LNCaP clone FGC (cell line): ENCODE results near the gene GP2.

Experiments
- DNase-seq: peaks from one replicate; pipeline ENCODE4 v3.0.0-alpha.2; 2011; ENCODE audit warnings: low read depth
- H3K4me3 ChIP-seq: 2 replicates; pipeline ENCODE4 v1.5.1; 2011; ENCODE audit warnings: mild to moderate bottlenecking, low read depth, low read length, control low read depth
- CTCF ChIP-seq: IDR thresholded peaks from 2 replicates; pipeline ENCODE4 v1.5.1; 2012; ENCODE audit warnings: mild to moderate bottlenecking; ENCODE audit not compliant: control insufficient read depth, insufficient read depth; ENCODE audit errors: extremely low read depth

The GP2 gene

GRCh38 chr16:20320592-20320991 lies 6.7 kb downstream of the GP2 start:
- DNase-seq = no peak
- no peak for TF ChIP-seq CTCF
- no peak overlapping the region for H3K4me3 ChIP-seq

GRCh38 chr16:20320178-20320577 lies 7.1 kb downstream of the GP2 start:
- no peak for TF ChIP-seq CTCF
- no peak overlapping the region for H3K4me3 ChIP-seq
- no peak for DNase-seq

- TF ChIP-seq CTCF = no peak
- no peak overlapping the region for H3K4me3 ChIP-seq
- no peak for DNase-seq
Observed at GRCh38 chr16:20319406-20319805, 7.9 kb downstream of the GP2 start.

- no peak overlapping the region for H3K4me3 ChIP-seq
- DNase-seq = peak; percentile 32
- no peak for TF ChIP-seq CTCF
Observed at GRCh38 chr16:20318437-20318836, 8.9 kb downstream of the GP2 start.

- DNase-seq = no peak
- no peak for TF ChIP-seq CTCF
Observed at GRCh38 chr16:20318006-20318405, 9.3 kb downstream of the GP2 start.

GRCh38 chr16:20317117-20317516 lies 10.2 kb downstream of the GP2 start:
- no peak for DNase-seq
- no peak for TF ChIP-seq CTCF
- H3K4me3 ChIP-seq = no peak overlapping the region

More at GRCh38 chr16:20318006-20318405, 9.3 kb downstream of the GP2 start:
- no peak overlapping the region for H3K4me3 ChIP-seq

- no peak for DNase-seq
- H3K4me3 ChIP-seq = no peak overlapping the region
- TF ChIP-seq CTCF = no peak
Observed at GRCh38 chr16:20316715-20317114, 10.6 kb downstream of the GP2 start.
